ENCODE data around the gene PIP5KL1. TPM values are rescaled to one million over a fixed set of nuclear protein-coding genes. Genes with fewer than 3 reads are reported as not detected.

The PIP5KL1 gene
- total RNA-seq, 4 donors from 2014 or later = 0.44 to 2.3 (median 1.0) TPM; not detected in 1

GRCh38 chr9:127934248-127934647 lies 3.7 kb upstream of the PIP5KL1 start:
- no peak for TF ChIP-seq CTCF (IDR thresholded peaks at IDR 0.05; ENCODE audit: low read depth)

- no peak for TF ChIP-seq CTCF (IDR thresholded peaks at IDR 0.05; ENCODE audit: low read depth)
Measured at GRCh38 chr9:127931092-127931881, 710 bp upstream of the PIP5KL1 start.

GRCh38 chr9:127929625-127929979 lies 975 bp downstream of the PIP5KL1 start:
- TF ChIP-seq CTCF (IDR thresholded peaks at IDR 0.05; ENCODE audit: low read depth) = no peak

GRCh38 chr9:127928676-127929624 lies 1.6 kb downstream of the PIP5KL1 start:
- TF ChIP-seq CTCF (IDR thresholded peaks at IDR 0.05; ENCODE audit: low read depth) = no peak

- TF ChIP-seq CTCF (IDR thresholded peaks at IDR 0.05; ENCODE audit: low read depth) = no peak
Measured at GRCh38 chr9:127927988-127928675, 2.4 kb downstream of the PIP5KL1 start.

- no peak for TF ChIP-seq CTCF (IDR thresholded peaks at IDR 0.05; ENCODE audit: low read depth)
Measured at GRCh38 chr9:127927201-127927987, 3.2 kb downstream of the PIP5KL1 start.

Measured in subcutaneous adipose tissue (tissue), 4 donors.